NB4 (cell line): Measurements from ENCODE around the gene PRDM15.

ENCODE experiments used
- DNase-seq: peaks from one replicate; pipeline ENCODE4 v3.0.0; 2010; ENCODE audit warnings: low read depth
- H3K4me3 ChIP-seq: one replicate; pipeline ENCODE4 v1.5.1; 2011; ENCODE audit warnings: mild to moderate bottlenecking, low read depth, low read length, moderate library complexity
- MYC ChIP-seq: IDR thresholded peaks from 2 replicates; pipeline ENCODE4 v1.6.1; 2011; ENCODE audit warnings: low read depth, low read length
- POLR2A ChIP-seq: IDR thresholded peaks from 2 replicates; pipeline ENCODE4 v1.6.1; 2011; ENCODE audit warnings: mild to moderate bottlenecking; ENCODE audit not compliant: insufficient read length; ENCODE audit errors: extremely low read depth
- TF ChIP-seq, protein P1 (sequence below): IDR thresholded peaks from 2 replicates; pipeline ENCODE4 v1.6.1; 2011; ENCODE audit warnings: low read depth, low read length
- TF ChIP-seq, protein P2 (sequence below): IDR thresholded peaks from one replicate; pipeline ENCODE4 v1.5.1; 2012; ENCODE audit warnings: low read depth, low read length

The PRDM15 gene

GRCh38 chr21:41913230-41913629 lies 34.1 kb upstream of the PRDM15 start:
- H3K4me3 ChIP-seq: no peak overlapping the region
- no peak for DNase-seq
- TF ChIP-seq POLR2A (no peak), MYC (no peak)
- TF ChIP-seq, protein P1, sequence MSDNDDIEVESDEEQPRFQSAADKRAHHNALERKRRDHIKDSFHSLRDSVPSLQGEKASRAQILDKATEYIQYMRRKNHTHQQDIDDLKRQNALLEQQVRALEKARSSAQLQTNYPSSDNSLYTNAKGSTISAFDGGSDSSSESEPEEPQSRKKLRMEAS: no peak
- TF ChIP-seq, protein P2, sequence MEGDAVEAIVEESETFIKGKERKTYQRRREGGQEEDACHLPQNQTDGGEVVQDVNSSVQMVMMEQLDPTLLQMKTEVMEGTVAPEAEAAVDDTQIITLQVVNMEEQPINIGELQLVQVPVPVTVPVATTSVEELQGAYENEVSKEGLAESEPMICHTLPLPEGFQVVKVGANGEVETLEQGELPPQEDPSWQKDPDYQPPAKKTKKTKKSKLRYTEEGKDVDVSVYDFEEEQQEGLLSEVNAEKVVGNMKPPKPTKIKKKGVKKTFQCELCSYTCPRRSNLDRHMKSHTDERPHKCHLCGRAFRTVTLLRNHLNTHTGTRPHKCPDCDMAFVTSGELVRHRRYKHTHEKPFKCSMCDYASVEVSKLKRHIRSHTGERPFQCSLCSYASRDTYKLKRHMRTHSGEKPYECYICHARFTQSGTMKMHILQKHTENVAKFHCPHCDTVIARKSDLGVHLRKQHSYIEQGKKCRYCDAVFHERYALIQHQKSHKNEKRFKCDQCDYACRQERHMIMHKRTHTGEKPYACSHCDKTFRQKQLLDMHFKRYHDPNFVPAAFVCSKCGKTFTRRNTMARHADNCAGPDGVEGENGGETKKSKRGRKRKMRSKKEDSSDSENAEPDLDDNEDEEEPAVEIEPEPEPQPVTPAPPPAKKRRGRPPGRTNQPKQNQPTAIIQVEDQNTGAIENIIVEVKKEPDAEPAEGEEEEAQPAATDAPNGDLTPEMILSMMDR: no peak

DNA sequence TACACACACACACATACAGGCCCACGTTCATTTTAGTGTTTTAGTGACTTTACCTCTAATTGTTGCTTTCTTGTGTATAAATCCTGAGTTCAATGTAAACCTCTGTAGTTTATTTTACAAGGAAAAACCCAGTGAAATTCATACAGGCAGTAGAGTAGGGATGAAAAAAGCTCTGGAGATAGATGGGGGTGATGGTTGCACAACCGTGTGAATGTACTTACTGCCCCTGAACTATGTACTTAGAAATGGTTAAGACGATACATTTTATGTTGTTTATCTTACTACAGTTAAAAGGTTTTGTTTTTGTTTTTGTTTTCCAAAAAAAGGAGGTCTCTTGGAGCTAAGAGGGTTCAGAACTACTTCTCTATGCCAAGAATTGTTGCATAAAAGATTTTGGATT lies 29.7 kb upstream of the PRDM15 start:
- TF ChIP-seq, protein P2: no peak
- no peak for TF ChIP-seq POLR2A
- TF ChIP-seq MYC: no peak
- TF ChIP-seq, protein P1: no peak
- no peak for DNase-seq
- H3K4me3 ChIP-seq: no peak overlapping the region

GRCh38 chr21:41907496-41908258 lies 28.5 kb upstream of the PRDM15 start:
- H3K4me3 ChIP-seq: no peak overlapping the region
- no peak for DNase-seq
- TF ChIP-seq MYC: no peak
- TF ChIP-seq, protein P2: no peak
- TF ChIP-seq POLR2A: no peak
- TF ChIP-seq, protein P1: no peak

DNA sequence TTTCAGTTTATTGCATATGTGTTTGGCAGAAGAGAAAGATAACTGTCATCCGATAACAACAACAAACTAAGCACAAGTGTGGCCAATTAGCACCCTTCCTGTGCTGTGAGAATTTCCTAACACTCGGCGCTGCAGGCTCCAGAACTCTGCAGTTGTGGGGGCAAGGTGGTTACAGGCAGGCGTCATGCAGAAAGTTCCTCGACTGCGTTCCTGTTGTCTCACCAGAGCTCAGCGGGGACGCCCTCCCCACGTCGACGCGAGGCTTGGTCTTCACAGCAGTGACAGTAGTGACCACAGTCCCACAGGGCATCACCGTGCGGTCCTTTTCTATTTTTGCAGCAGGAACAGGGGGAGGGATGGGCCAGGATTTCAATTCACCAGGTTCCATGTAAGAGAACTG lies 27.6 kb upstream of the PRDM15 start:
- TF ChIP-seq, protein P1: no peak
- TF ChIP-seq POLR2A (no peak), MYC (no peak)
- TF ChIP-seq, protein P2: no peak
- no peak overlapping the region for H3K4me3 ChIP-seq
- DNase-seq: no peak

DNA sequence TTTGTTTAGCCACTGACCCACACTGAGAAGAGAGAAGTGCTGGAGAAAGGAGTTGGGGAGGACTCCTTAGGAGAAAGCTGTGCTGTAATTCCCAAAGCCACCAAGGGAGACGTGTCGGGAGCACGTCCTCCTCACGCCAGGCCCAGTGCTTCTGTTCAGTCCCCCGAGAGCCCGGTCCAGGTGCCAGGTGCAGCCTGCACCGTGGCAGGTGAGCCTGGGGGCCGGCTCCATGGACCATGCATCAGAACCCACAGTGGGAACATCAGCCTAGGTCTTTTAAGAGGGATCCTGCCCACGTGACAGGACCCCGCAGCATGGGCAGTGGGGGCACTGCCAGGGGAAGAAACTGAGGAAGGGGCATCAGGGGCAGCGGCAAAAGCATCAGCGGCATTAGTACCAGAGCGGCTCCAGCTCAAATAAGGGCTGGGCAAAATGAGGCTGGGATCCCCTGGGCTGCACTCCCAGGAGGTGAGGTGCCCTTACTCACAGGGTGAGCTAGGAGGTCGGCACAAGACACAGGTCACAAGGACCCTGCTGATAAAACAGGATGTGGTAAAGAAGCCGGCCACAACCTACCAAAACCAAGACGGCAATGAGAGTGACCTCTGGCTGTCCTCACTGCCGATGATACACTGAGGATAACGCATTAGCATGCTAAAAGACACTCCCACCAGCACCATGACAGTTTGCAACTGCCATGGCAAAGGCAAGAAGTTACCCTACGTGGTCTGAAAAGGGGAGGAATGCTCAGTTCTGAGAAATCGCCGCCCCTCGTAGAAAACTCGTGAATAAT lies 24.6 kb upstream of the PRDM15 start:
- DNase-seq: peak; percentile 42
- TF ChIP-seq, protein P1: no peak
- TF ChIP-seq MYC (no peak), POLR2A (no peak)
- TF ChIP-seq, protein P2: no peak
- no peak overlapping the region for H3K4me3 ChIP-seq
